Measurements from ENCODE around the gene WDR38. TPM values are rescaled to one million over a fixed set of nuclear protein-coding genes. Genes with fewer than 3 reads are reported as not detected.

The WDR38 gene
- total RNA-seq, 2 experiments from 2014 or later: not detected

- CTCF ChIA-PET: interaction anchor here (0.8 to 3.7 kb wide), 6 partner anchors 12 to 323 kb away, joined by 4 to 18 read pairs (median 4); partner anchors contain the start of gene WDR38
- peak overlapping the region; percentile 99 for H3K27ac Mint-ChIP-seq
Observed at GRCh38 chr9:124869466-124869985, 16.3 kb downstream of the WDR38 start.

GRCh38 chr9:124869986-124870560, 16.8 kb downstream of the WDR38 start:
- ChIA-PET CTCF (interaction anchor here (0.6 to 3.7 kb wide), 7 partner anchors 8 to 322 kb away, joined by 3 to 18 read pairs (median 5); partner anchors contain the start of genes ARPC5L, RPL35 and WDR38), POLR2A (interaction anchor here (0.6 to 14.9 kb wide), 16 partner anchors 9 to 373 kb away, joined by 3 to 280 read pairs (median 5); partner anchors contain the start of genes ARPC5L, GOLGA1, HSPA5 and NR6A1)
- DNase-seq (peak; percentile 98), ATAC-seq (peak; percentile 73)
- TF ChIP-seq CTCF (IDR thresholded peaks at IDR 0.05): no peak
- peak overlapping the region; percentile 94 for H3K4me3 Mint-ChIP-seq
- H3K27ac Mint-ChIP-seq: peak overlapping the region; percentile 99
- intact Hi-C loops (cut with micrococcal nuclease): loop anchor here (10.0 kb wide), 1 partner anchor 275 kb away; the partner anchor contains the start of gene SCAI
- no peaks in the 10 kb centered on the region for H3K9me3 Mint-ChIP-seq
- peaks cover 55% of the 10 kb centered on the region for H3K4me1 Mint-ChIP-seq (ENCODE audit: low read depth)
- H3K27me3 Mint-ChIP-seq: no peaks in the 10 kb centered on the region
- peaks cover 60% of the 10 kb centered on the region for H3K36me3 Mint-ChIP-seq (ENCODE audit: low read depth)

More at GRCh38 chr9:124869466-124869985, 16.3 kb downstream of the WDR38 start:
- peak overlapping the region; percentile 94 for H3K4me3 Mint-ChIP-seq
- DNase-seq (no peak), ATAC-seq (peak; percentile 17)
- TF ChIP-seq CTCF (IDR thresholded peaks at IDR 0.05): no peak
- peaks cover 55% of the 10 kb centered on the region for H3K36me3 Mint-ChIP-seq (ENCODE audit: low read depth)
- POLR2A ChIA-PET: interaction anchor here (0.6 to 14.9 kb wide), 16 partner anchors 9 to 373 kb away, joined by 3 to 280 read pairs (median 4); partner anchors contain the start of genes ARPC5L, GOLGA1, HSPA5 and NR6A1
- H3K9me3 Mint-ChIP-seq: no peaks in the 10 kb centered on the region
- intact Hi-C loops (cut with micrococcal nuclease): no loop called here
- H3K27me3 Mint-ChIP-seq: no peaks in the 10 kb centered on the region
- peaks cover 50% of the 10 kb centered on the region for H3K4me1 Mint-ChIP-seq (ENCODE audit: low read depth)

GRCh38 chr9:124870723-124871122, 17.5 kb downstream of the WDR38 start:
- intact Hi-C loops (cut with micrococcal nuclease): loop anchor here (10.0 kb wide), 1 partner anchor 274 kb away; the partner anchor contains the start of gene SCAI
- peak overlapping the region; percentile 94 for H3K4me3 Mint-ChIP-seq
- H3K9me3 Mint-ChIP-seq: no peaks in the 10 kb centered on the region
- no peak for ATAC-seq
- peak overlapping the region; percentile 99 for H3K27ac Mint-ChIP-seq
- no peaks in the 10 kb centered on the region for H3K27me3 Mint-ChIP-seq
- ChIA-PET POLR2A (interaction anchor here (0.6 to 14.9 kb wide), 14 partner anchors 8 to 370 kb away, joined by 3 to 280 read pairs (median 6); partner anchors contain the start of genes ARPC5L, GOLGA1, HSPA5 and NR6A1), CTCF (interaction anchor here (0.9 to 3.7 kb wide), 6 partner anchors 9 to 322 kb away, joined by 3 to 18 read pairs (median 5); partner anchors contain the start of genes ARPC5L, RPL35 and WDR38)
- peaks cover 64% of the 10 kb centered on the region for H3K36me3 Mint-ChIP-seq (ENCODE audit: low read depth)
- H3K4me1 Mint-ChIP-seq (ENCODE audit: low read depth): peaks cover 55% of the 10 kb centered on the region
- no peak for TF ChIP-seq CTCF (IDR thresholded peaks at IDR 0.05)
- DNase-seq: peak; percentile 42

GRCh38 chr9:124871156-124871561, 17.9 kb downstream of the WDR38 start:
- no peak for TF ChIP-seq CTCF (IDR thresholded peaks at IDR 0.05)
- Mint-ChIP-seq H3K27me3 (no peaks in the 10 kb centered on the region), H3K27ac (peak overlapping the region; percentile 99), H3K36me3 (ENCODE audit: low read depth) (peaks cover 67% of the 10 kb centered on the region), H3K4me3 (peak overlapping the region; percentile 94), H3K9me3 (no peaks in the 10 kb centered on the region), H3K4me1 (ENCODE audit: low read depth) (peaks cover 55% of the 10 kb centered on the region)
- ChIA-PET CTCF (interaction anchor here (0.9 to 3.7 kb wide), 6 partner anchors 9 to 99 kb away, joined by 3 to 18 read pairs (median 7); partner anchors contain the start of genes ARPC5L, NR6A1, RPL35 and WDR38), POLR2A (interaction anchor here (0.6 to 14.9 kb wide), 11 partner anchors 9 to 370 kb away, joined by 3 to 280 read pairs (median 5); partner anchors contain the start of genes ARPC5L, HSPA5, NR6A1 and RPL35)
- ATAC-seq: no peak
- intact Hi-C loops (cut with micrococcal nuclease): loop anchor here (10.0 kb wide), 1 partner anchor 274 kb away; the partner anchor contains the start of gene SCAI
- no peak for DNase-seq
